ENCODE data around the gene ZSCAN18.

Gene ZSCAN18

DNA sequence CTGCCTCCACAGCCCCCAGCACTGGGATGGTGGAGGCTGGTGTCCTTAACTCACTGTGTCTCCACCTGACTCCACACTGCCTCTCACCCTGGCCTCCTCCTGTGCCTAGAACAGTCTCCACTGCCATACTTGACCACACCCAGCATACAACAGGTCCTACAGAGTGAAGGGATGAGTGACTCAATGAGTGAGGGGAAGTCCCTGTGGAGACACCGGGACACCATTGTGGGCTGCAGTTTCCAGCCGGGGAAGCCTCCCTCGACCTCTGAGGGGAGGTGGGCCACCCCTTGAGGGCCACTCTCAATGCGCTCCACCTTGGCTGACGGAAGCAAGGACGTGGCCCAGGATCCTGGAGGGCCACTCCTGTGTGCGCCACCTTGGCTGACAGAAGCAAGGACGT lies 41.8 kb downstream of the ZSCAN18 start:
- no peak overlapping the region for H3K4me3 ChIP-seq (replicated peaks in 1 of 2; ENCODE audit: low read depth in 2 of 2, low read length in 2 of 2)
- TF ChIP-seq, protein P1, sequence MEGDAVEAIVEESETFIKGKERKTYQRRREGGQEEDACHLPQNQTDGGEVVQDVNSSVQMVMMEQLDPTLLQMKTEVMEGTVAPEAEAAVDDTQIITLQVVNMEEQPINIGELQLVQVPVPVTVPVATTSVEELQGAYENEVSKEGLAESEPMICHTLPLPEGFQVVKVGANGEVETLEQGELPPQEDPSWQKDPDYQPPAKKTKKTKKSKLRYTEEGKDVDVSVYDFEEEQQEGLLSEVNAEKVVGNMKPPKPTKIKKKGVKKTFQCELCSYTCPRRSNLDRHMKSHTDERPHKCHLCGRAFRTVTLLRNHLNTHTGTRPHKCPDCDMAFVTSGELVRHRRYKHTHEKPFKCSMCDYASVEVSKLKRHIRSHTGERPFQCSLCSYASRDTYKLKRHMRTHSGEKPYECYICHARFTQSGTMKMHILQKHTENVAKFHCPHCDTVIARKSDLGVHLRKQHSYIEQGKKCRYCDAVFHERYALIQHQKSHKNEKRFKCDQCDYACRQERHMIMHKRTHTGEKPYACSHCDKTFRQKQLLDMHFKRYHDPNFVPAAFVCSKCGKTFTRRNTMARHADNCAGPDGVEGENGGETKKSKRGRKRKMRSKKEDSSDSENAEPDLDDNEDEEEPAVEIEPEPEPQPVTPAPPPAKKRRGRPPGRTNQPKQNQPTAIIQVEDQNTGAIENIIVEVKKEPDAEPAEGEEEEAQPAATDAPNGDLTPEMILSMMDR (IDR thresholded peaks at IDR 0.05; ENCODE audit: low read depth, low read length), result no peak
- DNase-seq (ENCODE audit: low read depth in 2 of 2), result no peak

DNA sequence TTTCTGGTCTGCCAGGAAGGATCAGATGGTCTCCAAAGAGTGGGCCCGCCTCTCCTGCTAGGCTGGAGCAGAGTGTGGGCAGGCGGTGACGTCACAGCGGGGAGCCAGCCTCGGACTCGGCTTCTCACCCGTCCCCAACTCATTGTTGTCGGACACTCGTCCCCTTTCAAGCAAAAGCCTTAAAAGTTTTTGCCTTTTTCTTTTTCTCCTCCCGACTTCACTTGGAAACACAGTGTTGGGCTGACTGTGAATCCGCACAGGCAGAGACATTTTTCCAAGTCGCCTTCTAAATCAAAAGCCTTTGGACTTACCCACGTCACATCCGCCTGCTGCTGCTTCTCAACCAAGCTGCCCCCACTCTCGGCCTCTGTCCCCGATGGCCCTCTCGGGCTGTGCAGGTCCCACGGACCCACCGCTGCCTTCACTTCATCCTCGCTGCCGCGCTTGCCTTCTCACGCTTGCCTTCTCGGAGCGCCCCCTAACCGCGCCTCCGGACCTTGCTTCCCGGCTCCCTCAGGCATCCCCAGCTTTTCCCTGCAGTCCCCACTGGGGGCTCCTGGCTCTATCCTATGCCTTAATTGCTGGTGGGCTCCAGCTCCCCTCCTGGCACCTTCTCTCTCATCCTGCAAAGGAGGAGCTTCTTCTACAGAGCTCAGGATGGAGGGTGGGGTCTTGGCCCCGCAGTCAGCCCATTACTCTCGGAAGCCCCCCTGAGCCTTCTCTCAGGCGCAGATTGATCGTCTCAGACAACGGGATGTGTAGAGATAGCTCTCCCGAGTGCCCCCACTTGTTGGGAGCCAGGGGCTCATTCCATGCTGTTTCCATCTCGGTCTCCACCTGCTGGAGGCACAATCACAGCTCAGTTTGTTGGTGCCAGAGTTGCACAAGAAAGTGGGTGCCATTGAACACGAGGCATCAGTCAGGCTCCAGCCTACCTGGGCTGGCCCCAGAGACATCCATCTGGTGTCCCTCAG lies 42.8 kb downstream of the ZSCAN18 start:
- H3K4me3 ChIP-seq (replicated peaks in 1 of 2; ENCODE audit: low read depth in 2 of 2, low read length in 2 of 2), result peak overlapping the region; percentile 5 to 26
- DNase-seq (ENCODE audit: low read depth in 2 of 2), result peak; percentile 19 to 29
- TF ChIP-seq, protein P1 (IDR thresholded peaks at IDR 0.05; ENCODE audit: low read depth, low read length), result no peak

DNA sequence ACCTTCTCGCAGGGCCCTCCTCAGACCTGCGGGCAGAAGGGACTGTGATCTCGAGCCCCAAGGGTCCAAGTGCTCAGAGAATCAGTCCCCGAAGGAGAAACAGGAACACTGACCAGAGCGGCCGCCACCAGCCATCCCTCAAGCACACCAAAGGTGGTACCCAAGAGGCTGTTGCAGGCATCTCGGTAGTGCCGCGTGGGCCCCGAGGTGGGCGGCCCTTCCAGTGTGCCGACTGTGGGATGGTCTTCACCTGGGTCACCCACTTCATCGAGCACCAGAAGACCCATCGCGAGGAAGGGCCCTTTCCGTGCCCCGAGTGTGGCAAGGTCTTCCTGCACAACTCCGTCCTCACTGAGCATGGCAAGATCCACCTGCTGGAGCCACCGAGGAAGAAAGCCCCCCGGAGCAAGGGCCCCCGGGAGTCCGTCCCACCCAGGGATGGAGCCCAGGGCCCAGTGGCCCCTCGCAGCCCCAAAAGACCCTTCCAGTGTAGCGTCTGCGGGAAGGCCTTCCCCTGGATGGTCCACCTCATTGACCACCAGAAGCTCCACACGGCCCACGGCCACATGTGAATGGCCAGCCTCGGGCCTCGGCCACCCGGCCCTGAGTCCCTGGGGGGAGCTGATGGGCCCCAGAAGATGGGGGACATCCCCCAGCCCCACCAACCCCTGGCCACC lies 44.4 kb downstream of the ZSCAN18 start:
- TF ChIP-seq, protein P1 (IDR thresholded peaks at IDR 0.05; ENCODE audit: low read depth, low read length), result no peak
- H3K4me3 ChIP-seq (replicated peaks in 1 of 2; ENCODE audit: low read depth in 2 of 2, low read length in 2 of 2), result no peak overlapping the region
- no peak for DNase-seq (ENCODE audit: low read depth in 2 of 2)

DNA sequence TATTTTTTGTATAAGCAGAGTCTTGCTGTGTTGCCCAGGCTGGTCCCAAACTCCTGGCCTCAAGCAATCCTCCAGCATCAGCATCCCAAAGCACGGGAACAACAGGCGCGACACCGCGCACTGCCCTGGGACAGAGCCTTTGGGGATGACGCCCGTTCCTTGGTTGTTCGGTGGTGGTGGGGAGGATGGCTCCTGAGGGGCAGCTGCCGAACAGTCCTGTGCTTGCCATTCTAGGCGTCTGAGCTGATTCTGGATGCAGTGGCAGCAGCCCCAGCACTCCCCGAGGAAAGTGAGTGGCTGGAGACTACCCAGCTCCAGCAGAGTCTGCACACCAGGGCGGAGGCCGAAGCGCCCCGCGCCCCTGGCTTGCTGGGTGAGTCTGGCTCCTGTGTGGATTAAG lies 45.8 kb downstream of the ZSCAN18 start:
- TF ChIP-seq, protein P1 (IDR thresholded peaks at IDR 0.05; ENCODE audit: low read depth, low read length), result no peak
- DNase-seq (ENCODE audit: low read depth in 2 of 2), result no peak
- no peak overlapping the region for H3K4me3 ChIP-seq (replicated peaks in 1 of 2; ENCODE audit: low read depth in 2 of 2, low read length in 2 of 2)

DNA sequence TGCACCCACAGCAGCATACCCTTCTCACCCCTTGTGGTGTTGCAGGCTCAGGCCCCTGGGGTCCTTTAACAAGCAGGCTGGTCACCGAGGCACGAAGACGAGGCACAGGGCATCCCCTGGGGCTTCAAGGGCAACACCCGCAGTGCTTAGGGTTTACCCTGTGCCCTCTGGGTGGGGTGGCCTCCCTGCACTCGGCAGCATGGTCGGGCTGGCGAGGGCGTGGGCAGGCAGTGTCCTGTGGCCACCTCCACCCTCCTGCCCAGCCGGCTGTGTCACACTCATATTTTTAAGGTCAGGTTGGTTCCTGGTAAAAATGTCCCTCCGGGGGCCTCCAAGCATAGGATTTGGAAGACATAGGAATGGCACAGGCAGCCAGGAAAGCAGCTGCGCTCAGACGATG lies 50.4 kb downstream of the ZSCAN18 start:
- H3K4me3 ChIP-seq (replicated peaks in 1 of 2; ENCODE audit: low read depth in 2 of 2, low read length in 2 of 2), result no peak overlapping the region
- DNase-seq (ENCODE audit: low read depth in 2 of 2), result no peak
- TF ChIP-seq, protein P1 (IDR thresholded peaks at IDR 0.05; ENCODE audit: low read depth, low read length), result no peak

DNA sequence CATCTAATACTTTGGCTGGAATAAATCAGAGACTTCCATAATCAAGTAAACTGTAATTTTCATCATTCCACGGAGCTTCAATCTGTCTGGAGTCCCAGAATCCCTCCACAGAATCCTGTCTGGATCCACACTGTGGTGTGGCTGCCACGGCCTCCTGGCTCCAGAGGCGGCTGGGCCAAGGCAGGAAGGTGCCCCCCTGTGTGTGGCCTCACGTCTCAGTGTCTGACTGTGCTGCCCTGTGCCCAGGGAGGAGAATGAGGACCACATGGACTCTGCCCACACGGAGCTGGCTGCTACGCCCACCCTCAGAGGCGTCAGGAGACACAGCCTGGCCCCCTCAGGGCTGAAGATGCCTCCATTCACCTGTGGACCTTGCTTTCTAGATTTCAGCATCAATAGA lies 51.2 kb downstream of the ZSCAN18 start:
- TF ChIP-seq, protein P1 (IDR thresholded peaks at IDR 0.05; ENCODE audit: low read depth, low read length), result no peak
- DNase-seq (ENCODE audit: low read depth in 2 of 2), result no peak
- H3K4me3 ChIP-seq (replicated peaks in 1 of 2; ENCODE audit: low read depth in 2 of 2, low read length in 2 of 2), result no peak overlapping the region

Data from cardiac fibroblast (primary cell).